Endodermal cell (in vitro differentiated cells): ENCODE measurements around the gene SCAF4. TPM values are rescaled to one million over a fixed set of nuclear protein-coding genes. Genes with fewer than 3 reads are reported as not detected.

Source experiments
- DNase-seq: peaks from one replicate; pipeline ENCODE4 v3.0.0-alpha.2; 2017
- H3K27ac ChIP-seq: 2 replicates; pipeline ENCODE4 v1.5.1; 2013; ENCODE audit warnings: mild to moderate bottlenecking, low read depth, low read length, moderate library complexity
- H3K27me3 ChIP-seq: 2 replicates; pipeline ENCODE4 v1.6.1; 2013; ENCODE audit warnings: mild to moderate bottlenecking, low read length, moderate library complexity; ENCODE audit not compliant: insufficient read depth, control insufficient read depth, poor library complexity, severe bottlenecking
- H3K36me3 ChIP-seq: 2 replicates; pipeline ENCODE4 v1.7.0; 2013; ENCODE audit warnings: mild to moderate bottlenecking, low read length, moderate library complexity; ENCODE audit not compliant: control insufficient read depth, insufficient read depth
- H3K4me1 ChIP-seq: one replicate; pipeline ENCODE4 v1.7.0; 2013; ENCODE audit warnings: low read length; ENCODE audit not compliant: control insufficient read depth, insufficient read depth
- H3K4me3 ChIP-seq: 2 replicates; pipeline ENCODE4 v1.5.1; 2013; ENCODE audit warnings: mild to moderate bottlenecking, low read length, moderate library complexity
- H3K9ac ChIP-seq: 2 replicates; pipeline ENCODE4 v1.6.1; 2013; ENCODE audit warnings: mild to moderate bottlenecking, low read length, moderate library complexity; ENCODE audit not compliant: poor library complexity, severe bottlenecking; ENCODE audit errors: extremely low read depth
- H3K9me3 ChIP-seq: 2 replicates; pipeline ENCODE4 v1.6.1; 2013; ENCODE audit warnings: mild to moderate bottlenecking, low read length, moderate library complexity; ENCODE audit not compliant: control insufficient read depth
- H3K27ac Mint-ChIP-seq: 2 replicates; pipeline ENCODE4 v1.8.0; 2020; ENCODE audit warnings: mixed read lengths
- H3K27me3 Mint-ChIP-seq: 2 replicates; pipeline ENCODE4 v1.8.0; 2021; ENCODE audit warnings: mild to moderate bottlenecking, mixed read lengths; ENCODE audit not compliant: insufficient read depth
- H3K36me3 Mint-ChIP-seq: 2 replicates; pipeline ENCODE4 v1.8.0; 2020; ENCODE audit warnings: low read depth, mixed read lengths
- H3K4me1 Mint-ChIP-seq: 2 replicates; pipeline ENCODE4 v1.8.0; 2020; ENCODE audit warnings: mixed read lengths
- H3K4me3 Mint-ChIP-seq: 2 replicates; pipeline ENCODE4 v1.8.0; 2020; ENCODE audit warnings: mild to moderate bottlenecking, moderate library complexity, mixed read lengths
- H3K9me3 Mint-ChIP-seq: 2 replicates; pipeline ENCODE4 v1.8.0; 2020; ENCODE audit warnings: mild to moderate bottlenecking, mixed read lengths
- WGBS, 2 experiments: methylation state at CpG; one replicate each; pipeline versions ENCODE4 v1.1.5 to v1.1.7; 2013; ENCODE audit warnings: missing lambda C conversion rate in 2 of 2, mixed read lengths in 1 of 2; ENCODE audit not compliant: insufficient coverage in 1 of 2, insufficient read length in 1 of 2; 5-methylcytosine and 5-hydroxymethylcytosine counted together
- total RNA-seq, 2 donors: library from RNA; stranded (reverse); fragmentation: NEBNext Ultra II Directional in 1 of 2; extraction: Animal tissue kit (Norgen Biotek cat#: 25700) in 1 of 2; gene quantifications; 2 replicates in 1 of 2; 3 replicates in 1 of 2; pipeline ENCODE4 v1.2.1, GENCODE V29; 2021
- TF ChIP-seq, protein P1 (sequence below): fragments of 200-600 bp; sonication (generic); conservative IDR thresholded peaks from 2 replicates; pipeline ENCODE4 v1.5.0; 2021; ENCODE audit warnings: antibody characterized with exemption, mild to moderate bottlenecking

SCAF4 gene
- total RNA-seq, 2 donors from 2014 or later: 61.3 to 67.8 TPM

DNA sequence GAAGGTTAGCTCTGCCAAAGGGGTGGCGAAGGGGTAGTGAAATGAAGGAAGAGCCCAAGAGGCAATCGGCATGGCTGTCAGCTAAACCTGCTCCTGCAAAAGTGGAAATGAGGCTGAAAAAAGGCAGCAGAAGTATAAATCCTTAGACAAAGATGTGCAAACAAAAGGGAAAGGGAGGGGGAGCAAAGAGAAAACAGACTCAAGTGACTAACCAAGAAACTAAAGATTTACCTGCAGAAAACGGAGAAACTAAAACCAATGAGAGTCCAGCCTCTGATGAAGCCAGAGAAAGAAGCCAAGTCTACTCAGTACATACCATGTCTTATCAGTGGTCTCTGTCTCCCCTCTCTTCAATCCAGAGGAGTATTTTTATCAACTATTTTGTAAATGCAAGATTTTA lies 25.4 kb downstream of the SCAF4 start:
- no peak overlapping the region for H3K27ac Mint-ChIP-seq
- peaks cover 22% of the 10 kb centered on the region for H3K36me3 Mint-ChIP-seq
- TF ChIP-seq, protein P1, sequence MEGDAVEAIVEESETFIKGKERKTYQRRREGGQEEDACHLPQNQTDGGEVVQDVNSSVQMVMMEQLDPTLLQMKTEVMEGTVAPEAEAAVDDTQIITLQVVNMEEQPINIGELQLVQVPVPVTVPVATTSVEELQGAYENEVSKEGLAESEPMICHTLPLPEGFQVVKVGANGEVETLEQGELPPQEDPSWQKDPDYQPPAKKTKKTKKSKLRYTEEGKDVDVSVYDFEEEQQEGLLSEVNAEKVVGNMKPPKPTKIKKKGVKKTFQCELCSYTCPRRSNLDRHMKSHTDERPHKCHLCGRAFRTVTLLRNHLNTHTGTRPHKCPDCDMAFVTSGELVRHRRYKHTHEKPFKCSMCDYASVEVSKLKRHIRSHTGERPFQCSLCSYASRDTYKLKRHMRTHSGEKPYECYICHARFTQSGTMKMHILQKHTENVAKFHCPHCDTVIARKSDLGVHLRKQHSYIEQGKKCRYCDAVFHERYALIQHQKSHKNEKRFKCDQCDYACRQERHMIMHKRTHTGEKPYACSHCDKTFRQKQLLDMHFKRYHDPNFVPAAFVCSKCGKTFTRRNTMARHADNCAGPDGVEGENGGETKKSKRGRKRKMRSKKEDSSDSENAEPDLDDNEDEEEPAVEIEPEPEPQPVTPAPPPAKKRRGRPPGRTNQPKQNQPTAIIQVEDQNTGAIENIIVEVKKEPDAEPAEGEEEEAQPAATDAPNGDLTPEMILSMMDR: no peak
- DNase-seq: no peak
- no peak overlapping the region for H3K4me3 ChIP-seq
- H3K9ac ChIP-seq: no peak overlapping the region
- no peaks in the 10 kb centered on the region for H3K9me3 ChIP-seq
- H3K4me1 Mint-ChIP-seq: peaks cover 19% of the 10 kb centered on the region
- no peaks in the 10 kb centered on the region for H3K9me3 Mint-ChIP-seq
- H3K27ac ChIP-seq: no peak overlapping the region
- H3K27me3 Mint-ChIP-seq: no peaks in the 10 kb centered on the region
- peaks cover 36% of the 10 kb centered on the region for H3K36me3 ChIP-seq
- H3K27me3 ChIP-seq: no peaks in the 10 kb centered on the region
- WGBS, 2 experiments: 80 to 91% methylated on average over 2 to 3 of the region's 3 CpGs
- H3K4me1 ChIP-seq: peaks cover 7% of the 10 kb centered on the region
- no peak overlapping the region for H3K4me3 Mint-ChIP-seq

DNA sequence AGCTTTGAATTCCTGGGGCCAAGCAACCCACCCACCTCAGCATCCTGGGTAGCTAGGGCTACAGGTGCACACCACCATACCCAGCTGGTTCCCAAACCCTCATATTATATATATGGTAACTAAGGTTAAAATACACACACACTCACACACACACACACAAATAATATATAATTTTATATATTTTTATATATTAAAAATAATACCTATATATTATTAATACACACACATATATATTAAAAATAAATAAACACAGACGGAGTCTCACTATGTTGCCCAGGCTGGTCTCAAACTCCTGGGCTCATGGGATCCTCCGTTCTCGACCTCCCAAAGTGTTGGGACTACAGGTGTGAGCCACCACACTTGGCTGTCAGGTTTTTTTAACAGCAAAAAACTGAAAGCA lies 31.9 kb downstream of the SCAF4 start:
- no peaks in the 10 kb centered on the region for H3K27me3 Mint-ChIP-seq
- Histone ChIP-seq H3K27me3 (no peaks in the 10 kb centered on the region), H3K36me3 (peaks cover 89% of the 10 kb centered on the region), H3K4me3 (no peak overlapping the region), H3K27ac (no peak overlapping the region), H3K9ac (no peak overlapping the region), H3K9me3 (no peaks in the 10 kb centered on the region), H3K4me1 (no peaks in the 10 kb centered on the region)
- TF ChIP-seq, protein P1: no peak
- H3K36me3 Mint-ChIP-seq: peaks cover 65% of the 10 kb centered on the region
- H3K4me1 Mint-ChIP-seq: no peaks in the 10 kb centered on the region
- no peak overlapping the region for H3K27ac Mint-ChIP-seq
- WGBS, 2 experiments: 91 to 96% methylated on average over 3 of the region's 3 CpGs
- DNase-seq: no peak
- H3K9me3 Mint-ChIP-seq: no peaks in the 10 kb centered on the region
- no peak overlapping the region for H3K4me3 Mint-ChIP-seq

DNA sequence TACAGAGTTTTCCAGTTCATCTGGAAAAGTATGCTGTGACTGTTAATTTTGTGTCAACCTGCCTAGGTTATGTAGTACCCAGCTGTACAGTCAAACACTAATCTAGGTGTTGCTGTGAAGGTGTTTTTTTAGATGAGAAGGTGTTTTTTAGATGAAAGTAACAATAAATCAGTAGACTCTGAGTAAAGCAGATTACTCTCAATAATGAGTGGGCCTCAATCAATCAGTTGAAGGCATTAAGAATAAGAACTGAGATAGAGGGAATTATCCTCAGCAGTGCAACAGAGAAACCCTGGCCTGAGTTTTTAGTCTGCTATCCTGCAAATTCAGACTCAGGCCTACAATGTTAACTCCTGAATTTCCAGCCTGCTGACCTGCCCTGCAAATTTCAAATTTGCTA lies 33.5 kb downstream of the SCAF4 start:
- no peak for DNase-seq
- no peak overlapping the region for H3K27ac Mint-ChIP-seq
- H3K4me1 Mint-ChIP-seq: no peaks in the 10 kb centered on the region
- H3K27me3 Mint-ChIP-seq: no peaks in the 10 kb centered on the region
- TF ChIP-seq, protein P1: no peak
- Histone ChIP-seq H3K36me3 (peaks cover 96% of the 10 kb centered on the region), H3K27me3 (no peaks in the 10 kb centered on the region), H3K9me3 (no peaks in the 10 kb centered on the region), H3K9ac (no peak overlapping the region), H3K4me3 (no peak overlapping the region), H3K4me1 (no peaks in the 10 kb centered on the region), H3K27ac (no peak overlapping the region)
- no peak overlapping the region for H3K4me3 Mint-ChIP-seq
- peaks cover 70% of the 10 kb centered on the region for H3K36me3 Mint-ChIP-seq
- no peaks in the 10 kb centered on the region for H3K9me3 Mint-ChIP-seq
